Measurements from ENCODE around the gene CYSLTR2.
"Not testable (repeated sequence)": the region's sequence is repeated elsewhere in the genome, so short reads cannot be mapped to it uniquely, and the experiment has no call there.

The CYSLTR2 gene

DNA sequence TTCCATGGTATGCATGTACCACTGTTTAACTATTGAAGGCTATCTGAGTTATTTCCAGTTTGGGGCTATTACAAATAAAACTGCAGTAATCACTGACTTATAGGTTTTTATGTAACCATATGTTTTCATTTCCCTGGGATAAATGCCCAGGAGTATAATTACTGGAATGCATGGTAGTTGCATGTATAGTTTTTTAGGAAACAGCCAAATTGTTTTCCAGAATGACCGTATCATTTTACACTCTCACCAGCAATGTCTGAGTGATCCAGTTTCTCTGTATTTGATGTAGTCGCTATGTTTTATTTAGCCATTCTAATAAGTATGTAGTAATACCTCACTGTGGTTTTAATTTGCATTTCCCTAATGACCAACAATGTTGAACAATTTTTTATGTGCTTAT is 42.0 kb downstream of the CYSLTR2 start:
- H3K36me3 ChIP-seq (ENCODE audit: low read length), result no peaks in the 10 kb centered on the region
- no peaks in the 10 kb centered on the region for H3K9me3 ChIP-seq (ENCODE audit: insufficient read depth, low read length)
- H3K27me3 ChIP-seq (ENCODE audit: low read length), result no peaks in the 10 kb centered on the region
- H3K9me2 ChIP-seq (replicated peaks; ENCODE audit: insufficient read depth, low read length), result no peaks in the 10 kb centered on the region
- H3K27ac ChIP-seq (ENCODE audit: low read depth, low read length), result no peak overlapping the region
- no peaks in the 10 kb centered on the region for H4K20me1 ChIP-seq (ENCODE audit: low read depth, low read length)
- H3K9ac ChIP-seq (ENCODE audit: low read length), result no peak overlapping the region
- no peak overlapping the region for H3K4me2 ChIP-seq (ENCODE audit: low read depth, low read length, poor library complexity, severe bottlenecking)
- no peaks in the 10 kb centered on the region for H3F3A ChIP-seq (ENCODE audit: insufficient read depth)
- no peak overlapping the region for H3K4me3 ChIP-seq (ENCODE audit: insufficient read depth, low read length, poor library complexity, severe bottlenecking)
- H2AFZ ChIP-seq (ENCODE audit: low read depth, low read length, severe bottlenecking), result no peak overlapping the region
- H3K79me2 ChIP-seq (ENCODE audit: insufficient read depth, low read length), result no peaks in the 10 kb centered on the region
- TF ChIP-seq EZH2phosphoT487 (conservative IDR thresholded peaks at IDR 0.05; ENCODE audit: low read length), result no peak
- TF ChIP-seq, protein P1, sequence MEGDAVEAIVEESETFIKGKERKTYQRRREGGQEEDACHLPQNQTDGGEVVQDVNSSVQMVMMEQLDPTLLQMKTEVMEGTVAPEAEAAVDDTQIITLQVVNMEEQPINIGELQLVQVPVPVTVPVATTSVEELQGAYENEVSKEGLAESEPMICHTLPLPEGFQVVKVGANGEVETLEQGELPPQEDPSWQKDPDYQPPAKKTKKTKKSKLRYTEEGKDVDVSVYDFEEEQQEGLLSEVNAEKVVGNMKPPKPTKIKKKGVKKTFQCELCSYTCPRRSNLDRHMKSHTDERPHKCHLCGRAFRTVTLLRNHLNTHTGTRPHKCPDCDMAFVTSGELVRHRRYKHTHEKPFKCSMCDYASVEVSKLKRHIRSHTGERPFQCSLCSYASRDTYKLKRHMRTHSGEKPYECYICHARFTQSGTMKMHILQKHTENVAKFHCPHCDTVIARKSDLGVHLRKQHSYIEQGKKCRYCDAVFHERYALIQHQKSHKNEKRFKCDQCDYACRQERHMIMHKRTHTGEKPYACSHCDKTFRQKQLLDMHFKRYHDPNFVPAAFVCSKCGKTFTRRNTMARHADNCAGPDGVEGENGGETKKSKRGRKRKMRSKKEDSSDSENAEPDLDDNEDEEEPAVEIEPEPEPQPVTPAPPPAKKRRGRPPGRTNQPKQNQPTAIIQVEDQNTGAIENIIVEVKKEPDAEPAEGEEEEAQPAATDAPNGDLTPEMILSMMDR (IDR thresholded peaks at IDR 0.05; ENCODE audit: insufficient read depth, low read length, poor library complexity, severe bottlenecking), result no peak

DNA sequence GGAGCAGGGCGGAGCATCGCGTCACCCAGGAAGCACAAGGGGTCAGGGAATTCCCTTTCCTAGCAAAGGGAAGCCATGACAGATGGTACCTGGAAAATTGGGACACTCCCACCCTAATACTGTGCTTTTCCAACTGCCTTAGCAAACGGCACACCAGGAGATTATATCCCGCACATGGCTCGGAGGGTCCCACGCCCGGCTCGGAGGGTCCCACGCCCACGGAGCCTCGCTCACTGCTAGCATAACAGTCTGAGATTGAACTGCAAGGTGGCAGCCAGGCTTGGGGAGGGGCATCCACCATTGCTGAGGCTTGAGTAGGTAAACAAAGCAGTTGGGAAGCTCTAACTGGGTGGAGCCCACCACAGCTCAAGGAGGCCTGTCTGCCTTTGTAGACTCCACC is 42.9 kb downstream of the CYSLTR2 start:
- not testable (repeated sequence) for H3K9me2 ChIP-seq (replicated peaks; ENCODE audit: insufficient read depth, low read length)

DNA sequence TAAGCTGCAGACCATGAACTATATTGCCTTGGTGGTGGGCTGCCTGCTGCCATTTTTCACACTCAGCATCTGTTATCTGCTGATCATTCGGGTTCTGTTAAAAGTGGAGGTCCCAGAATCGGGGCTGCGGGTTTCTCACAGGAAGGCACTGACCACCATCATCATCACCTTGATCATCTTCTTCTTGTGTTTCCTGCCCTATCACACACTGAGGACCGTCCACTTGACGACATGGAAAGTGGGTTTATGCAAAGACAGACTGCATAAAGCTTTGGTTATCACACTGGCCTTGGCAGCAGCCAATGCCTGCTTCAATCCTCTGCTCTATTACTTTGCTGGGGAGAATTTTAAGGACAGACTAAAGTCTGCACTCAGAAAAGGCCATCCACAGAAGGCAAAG is 53.7 kb downstream of the CYSLTR2 start:
- Histone ChIP-seq H3K4me3 (ENCODE audit: insufficient read depth, low read length, poor library complexity, severe bottlenecking) (no peak overlapping the region), H3K27ac (ENCODE audit: low read depth, low read length) (no peak overlapping the region), H3K36me3 (ENCODE audit: low read length) (no peaks in the 10 kb centered on the region), H3K4me2 (ENCODE audit: low read depth, low read length, poor library complexity, severe bottlenecking) (no peak overlapping the region), H3K9ac (ENCODE audit: low read length) (no peak overlapping the region), H3K9me2 (replicated peaks; ENCODE audit: insufficient read depth, low read length) (no peaks in the 10 kb centered on the region), H3K27me3 (ENCODE audit: low read length) (no peaks in the 10 kb centered on the region), H2AFZ (ENCODE audit: low read depth, low read length, severe bottlenecking) (no peak overlapping the region), H3F3A (ENCODE audit: insufficient read depth) (no peaks in the 10 kb centered on the region), H4K20me1 (ENCODE audit: low read depth, low read length) (no peaks in the 10 kb centered on the region), H3K9me3 (ENCODE audit: insufficient read depth, low read length) (no peaks in the 10 kb centered on the region), H3K79me2 (ENCODE audit: insufficient read depth, low read length) (no peaks in the 10 kb centered on the region)
- TF ChIP-seq, protein P1 (IDR thresholded peaks at IDR 0.05; ENCODE audit: insufficient read depth, low read length, poor library complexity, severe bottlenecking), result no peak
- TF ChIP-seq EZH2phosphoT487 (conservative IDR thresholded peaks at IDR 0.05; ENCODE audit: low read length), result no peak

More for the DNA sequence above, 42.9 kb downstream of the CYSLTR2 start:
- not testable (repeated sequence) for H3K9ac ChIP-seq (ENCODE audit: low read length); H4K20me1 ChIP-seq (ENCODE audit: low read depth, low read length); H2AFZ ChIP-seq (ENCODE audit: low read depth, low read length, severe bottlenecking); H3K4me2 ChIP-seq (ENCODE audit: low read depth, low read length, poor library complexity, severe bottlenecking); H3K27me3 ChIP-seq (ENCODE audit: low read length); H3F3A ChIP-seq (ENCODE audit: insufficient read depth); H3K4me3 ChIP-seq (ENCODE audit: insufficient read depth, low read length, poor library complexity, severe bottlenecking); H3K27ac ChIP-seq (ENCODE audit: low read depth, low read length); H3K79me2 ChIP-seq (ENCODE audit: insufficient read depth, low read length); H3K36me3 ChIP-seq (ENCODE audit: low read length); H3K9me3 ChIP-seq (ENCODE audit: insufficient read depth, low read length)

DNA sequence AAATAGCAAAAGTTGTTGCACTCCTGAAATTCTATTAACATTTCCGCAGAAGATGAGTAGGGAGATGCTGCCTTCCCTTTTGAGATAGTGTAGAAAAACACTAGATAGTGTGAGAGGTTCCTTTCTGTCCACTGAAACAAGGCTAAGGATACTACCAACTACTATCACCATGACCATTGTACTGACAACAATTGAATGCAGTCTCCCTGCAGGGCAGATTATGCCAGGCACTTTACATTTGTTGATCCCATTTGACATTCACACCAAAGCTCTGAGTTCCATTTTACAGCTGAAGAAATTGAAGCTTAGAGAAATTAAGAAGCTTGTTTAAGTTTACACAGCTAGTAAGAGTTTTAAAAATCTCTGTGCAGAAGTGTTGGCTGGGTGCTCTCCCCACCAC is 55.0 kb downstream of the CYSLTR2 start:
- Histone ChIP-seq H3F3A (ENCODE audit: insufficient read depth) (no peaks in the 10 kb centered on the region), H3K9ac (ENCODE audit: low read length) (no peak overlapping the region), H3K27me3 (ENCODE audit: low read length) (no peaks in the 10 kb centered on the region), H3K9me3 (ENCODE audit: insufficient read depth, low read length) (no peaks in the 10 kb centered on the region), H3K36me3 (ENCODE audit: low read length) (no peaks in the 10 kb centered on the region), H3K27ac (ENCODE audit: low read depth, low read length) (no peak overlapping the region), H3K79me2 (ENCODE audit: insufficient read depth, low read length) (no peaks in the 10 kb centered on the region), H4K20me1 (ENCODE audit: low read depth, low read length) (no peaks in the 10 kb centered on the region), H2AFZ (ENCODE audit: low read depth, low read length, severe bottlenecking) (no peak overlapping the region), H3K4me2 (ENCODE audit: low read depth, low read length, poor library complexity, severe bottlenecking) (no peak overlapping the region), H3K9me2 (replicated peaks; ENCODE audit: insufficient read depth, low read length) (no peaks in the 10 kb centered on the region), H3K4me3 (ENCODE audit: insufficient read depth, low read length, poor library complexity, severe bottlenecking) (no peak overlapping the region)
- TF ChIP-seq, protein P1 (IDR thresholded peaks at IDR 0.05; ENCODE audit: insufficient read depth, low read length, poor library complexity, severe bottlenecking), result no peak
- TF ChIP-seq EZH2phosphoT487 (conservative IDR thresholded peaks at IDR 0.05; ENCODE audit: low read length), result no peak

Data from SU-DHL-6 (cell line).